ENCODE results near the gene ERCC4. TPM values are rescaled to one million over a fixed set of nuclear protein-coding genes. Genes with fewer than 3 reads are reported as not detected.
"Not testable (repeated sequence)": the region's sequence is repeated elsewhere in the genome, so short reads cannot be mapped to it uniquely, and the experiment has no call there.

ERCC4 gene
- total RNA-seq, 1 donor from 2014 or later = 11.4 TPM

DNA sequence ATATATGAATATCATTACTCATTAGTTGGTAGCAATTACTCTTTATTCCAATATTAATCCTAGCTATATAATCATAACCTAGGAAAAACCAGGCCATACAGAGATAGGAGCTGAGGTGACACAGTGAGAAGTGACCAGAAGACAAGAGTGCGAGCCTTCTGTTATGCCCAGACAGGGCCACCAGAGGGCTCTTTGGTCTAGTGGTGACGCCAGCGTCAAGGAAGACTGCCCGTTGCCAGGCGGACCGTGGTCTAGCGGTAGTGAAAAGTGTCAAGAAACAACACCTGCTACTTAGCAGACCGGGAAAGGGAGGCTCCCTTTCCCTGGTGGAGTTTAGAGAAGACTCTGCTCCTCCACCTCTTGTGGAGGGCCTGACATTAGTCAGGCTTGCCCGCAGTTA, 15.1 kb upstream of the ERCC4 start:
- not testable (repeated sequence) for H3K4me1 Mint-ChIP-seq; H3K4me3 ChIP-seq; H3K27ac Mint-ChIP-seq; H3K9me3 ChIP-seq (ENCODE audit: low read depth); H3K4me1 ChIP-seq; H3F3A ChIP-seq (ENCODE audit: low read depth); H3K36me3 ChIP-seq; H3K4me3 Mint-ChIP-seq; H3K9ac ChIP-seq; H2AFZ ChIP-seq (replicated peaks); H3K27ac ChIP-seq; H3K36me3 Mint-ChIP-seq; H3K4me2 ChIP-seq; H3K79me2 ChIP-seq (ENCODE audit: low read depth); H4K20me1 ChIP-seq (ENCODE audit: low read depth); H3K27me3 ChIP-seq
- TF ChIP-seq, protein P1, sequence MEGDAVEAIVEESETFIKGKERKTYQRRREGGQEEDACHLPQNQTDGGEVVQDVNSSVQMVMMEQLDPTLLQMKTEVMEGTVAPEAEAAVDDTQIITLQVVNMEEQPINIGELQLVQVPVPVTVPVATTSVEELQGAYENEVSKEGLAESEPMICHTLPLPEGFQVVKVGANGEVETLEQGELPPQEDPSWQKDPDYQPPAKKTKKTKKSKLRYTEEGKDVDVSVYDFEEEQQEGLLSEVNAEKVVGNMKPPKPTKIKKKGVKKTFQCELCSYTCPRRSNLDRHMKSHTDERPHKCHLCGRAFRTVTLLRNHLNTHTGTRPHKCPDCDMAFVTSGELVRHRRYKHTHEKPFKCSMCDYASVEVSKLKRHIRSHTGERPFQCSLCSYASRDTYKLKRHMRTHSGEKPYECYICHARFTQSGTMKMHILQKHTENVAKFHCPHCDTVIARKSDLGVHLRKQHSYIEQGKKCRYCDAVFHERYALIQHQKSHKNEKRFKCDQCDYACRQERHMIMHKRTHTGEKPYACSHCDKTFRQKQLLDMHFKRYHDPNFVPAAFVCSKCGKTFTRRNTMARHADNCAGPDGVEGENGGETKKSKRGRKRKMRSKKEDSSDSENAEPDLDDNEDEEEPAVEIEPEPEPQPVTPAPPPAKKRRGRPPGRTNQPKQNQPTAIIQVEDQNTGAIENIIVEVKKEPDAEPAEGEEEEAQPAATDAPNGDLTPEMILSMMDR (IDR thresholded peaks at IDR 0.05) = peak; percentile 31
- H3K27me3 Mint-ChIP-seq (ENCODE audit: insufficient read depth, low read depth) = peaks cover 16% of the 10 kb centered on the region
- H3K9me3 Mint-ChIP-seq = peaks cover 10% of the 10 kb centered on the region
- peak; percentile 38 for DNase-seq (ENCODE audit: low spot score)

- Histone ChIP-seq H3K4me1 (no peaks in the 10 kb centered on the region), H4K20me1 (ENCODE audit: low read depth) (no peaks in the 10 kb centered on the region), H3K4me3 (no peak overlapping the region), H3K9ac (no peak overlapping the region), H3K9me3 (ENCODE audit: low read depth) (no peaks in the 10 kb centered on the region), H3F3A (ENCODE audit: low read depth) (no peaks in the 10 kb centered on the region), H2AFZ (replicated peaks) (no peak overlapping the region), H3K36me3 (no peaks in the 10 kb centered on the region), H3K27me3 (no peaks in the 10 kb centered on the region), H3K27ac (no peak overlapping the region), H3K79me2 (ENCODE audit: low read depth) (no peaks in the 10 kb centered on the region), H3K4me2 (no peak overlapping the region)
- H3K27ac Mint-ChIP-seq = no peak overlapping the region
- H3K4me1 Mint-ChIP-seq = no peaks in the 10 kb centered on the region
- TF ChIP-seq, protein P1 (IDR thresholded peaks at IDR 0.05) = no peak
- TF ChIP-seq EZH2phosphoT487 (IDR thresholded peaks at IDR 0.05) = no peak
- TF ChIP-seq EZH2 (IDR thresholded peaks at IDR 0.05) = no peak
- H3K4me3 Mint-ChIP-seq = no peak overlapping the region
- DNase-seq (ENCODE audit: low spot score) = no peak
- H3K36me3 Mint-ChIP-seq = no peaks in the 10 kb centered on the region
- peaks cover 8% of the 10 kb centered on the region for H3K9me3 Mint-ChIP-seq
- peaks cover 13% of the 10 kb centered on the region for H3K27me3 Mint-ChIP-seq (ENCODE audit: insufficient read depth, low read depth)
Observed at GRCh38 chr16:13906168-13907089, 13.5 kb upstream of the ERCC4 start.

GRCh38 chr16:13907431-13907830, 12.5 kb upstream of the ERCC4 start:
- Histone ChIP-seq H3K27ac (no peak overlapping the region), H3K4me1 (no peaks in the 10 kb centered on the region), H3K36me3 (no peaks in the 10 kb centered on the region), H3K79me2 (ENCODE audit: low read depth) (no peaks in the 10 kb centered on the region), H3K4me3 (no peak overlapping the region), H2AFZ (replicated peaks) (no peak overlapping the region), H3K9ac (no peak overlapping the region), H3K9me3 (ENCODE audit: low read depth) (no peaks in the 10 kb centered on the region), H3F3A (ENCODE audit: low read depth) (no peaks in the 10 kb centered on the region), H3K27me3 (no peaks in the 10 kb centered on the region), H4K20me1 (ENCODE audit: low read depth) (no peaks in the 10 kb centered on the region), H3K4me2 (no peak overlapping the region)
- Mint-ChIP-seq H3K9me3 (peaks cover 11% of the 10 kb centered on the region), H3K27me3 (ENCODE audit: insufficient read depth, low read depth) (peaks cover 12% of the 10 kb centered on the region), H3K4me1 (no peaks in the 10 kb centered on the region), H3K27ac (no peak overlapping the region), H3K36me3 (no peaks in the 10 kb centered on the region), H3K4me3 (no peak overlapping the region)
- TF ChIP-seq EZH2phosphoT487 (IDR thresholded peaks at IDR 0.05) (no peak), EZH2 (IDR thresholded peaks at IDR 0.05) (no peak)
- TF ChIP-seq, protein P1 (IDR thresholded peaks at IDR 0.05) = no peak
- DNase-seq (ENCODE audit: low spot score) = no peak

Data from neural progenitor cell (in vitro differentiated cells).